Osteocyte (in vitro differentiated cells): ENCODE data around the gene CHAT. TPM values are rescaled to one million over a fixed set of nuclear protein-coding genes. Genes with fewer than 3 reads are reported as not detected.

Experiments
- DNase-seq: peaks from one replicate; pipeline ENCODE4 v3.0.0; 2021; ENCODE audit warnings: mixed read lengths; ENCODE audit not compliant: unreplicated experiment; ENCODE audit errors: extremely low spot score
- H3K27ac Mint-ChIP-seq: one replicate; pipeline ENCODE4 v1.8.0; 2021; ENCODE audit warnings: mild to moderate bottlenecking, mixed read lengths; ENCODE audit not compliant: unreplicated experiment
- H3K27me3 Mint-ChIP-seq: one replicate; pipeline ENCODE4 v1.8.0; 2021; ENCODE audit warnings: mixed read lengths; ENCODE audit not compliant: unreplicated experiment
- H3K36me3 Mint-ChIP-seq: one replicate; pipeline ENCODE4 v1.8.0; 2021; ENCODE audit warnings: mixed read lengths; ENCODE audit not compliant: unreplicated experiment
- H3K4me1 Mint-ChIP-seq: one replicate; pipeline ENCODE4 v1.8.0; 2021; ENCODE audit warnings: mixed read lengths; ENCODE audit not compliant: unreplicated experiment
- H3K4me3 Mint-ChIP-seq: one replicate; pipeline ENCODE4 v1.8.0; 2021; ENCODE audit warnings: mild to moderate bottlenecking, moderate library complexity, mixed read lengths; ENCODE audit not compliant: unreplicated experiment
- H3K9me3 Mint-ChIP-seq: one replicate; pipeline ENCODE4 v1.8.0; 2021; ENCODE audit warnings: mixed read lengths; ENCODE audit not compliant: unreplicated experiment
- total RNA-seq: library from RNA; stranded (reverse); gene quantifications from 2 replicates; pipeline ENCODE4 v1.2.1, GENCODE V29; 2021
- TF ChIP-seq, protein P1 (sequence below): fragments of 200-600 bp; sonication (generic); IDR thresholded peaks from 2 replicates; pipeline ENCODE4 v1.5.0; 2021; ENCODE audit warnings: antibody characterized with exemption, mild to moderate bottlenecking, moderate library complexity

The CHAT gene
- total RNA-seq, 1 donor from 2014 or later = not detected

DNA sequence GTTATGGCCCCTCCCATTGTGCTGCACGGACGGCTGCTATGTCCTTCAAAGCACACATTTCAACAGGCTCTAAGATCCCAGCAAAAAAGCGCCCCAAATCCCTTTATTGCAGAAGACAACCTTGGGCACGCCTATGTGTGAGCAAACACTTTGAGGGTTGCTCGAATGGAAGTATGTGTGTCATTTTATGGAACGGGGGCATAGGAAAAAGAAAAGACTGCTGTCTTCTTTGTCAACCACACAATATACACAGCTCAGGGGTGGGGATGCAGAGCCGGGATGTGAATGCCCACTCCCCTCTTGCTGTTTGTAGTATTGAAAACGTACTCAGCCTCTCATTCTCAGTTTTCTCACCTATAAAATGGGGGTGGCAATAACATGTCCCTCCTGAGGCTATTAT, 97.6 kb downstream of the CHAT start:
- DNase-seq = no peak
- peaks cover 7% of the 10 kb centered on the region for H3K9me3 Mint-ChIP-seq
- no peak overlapping the region for H3K4me3 Mint-ChIP-seq
- H3K27ac Mint-ChIP-seq = no peak overlapping the region
- H3K4me1 Mint-ChIP-seq = no peaks in the 10 kb centered on the region
- no peaks in the 10 kb centered on the region for H3K36me3 Mint-ChIP-seq
- peaks cover 11% of the 10 kb centered on the region for H3K27me3 Mint-ChIP-seq
- TF ChIP-seq, protein P1, sequence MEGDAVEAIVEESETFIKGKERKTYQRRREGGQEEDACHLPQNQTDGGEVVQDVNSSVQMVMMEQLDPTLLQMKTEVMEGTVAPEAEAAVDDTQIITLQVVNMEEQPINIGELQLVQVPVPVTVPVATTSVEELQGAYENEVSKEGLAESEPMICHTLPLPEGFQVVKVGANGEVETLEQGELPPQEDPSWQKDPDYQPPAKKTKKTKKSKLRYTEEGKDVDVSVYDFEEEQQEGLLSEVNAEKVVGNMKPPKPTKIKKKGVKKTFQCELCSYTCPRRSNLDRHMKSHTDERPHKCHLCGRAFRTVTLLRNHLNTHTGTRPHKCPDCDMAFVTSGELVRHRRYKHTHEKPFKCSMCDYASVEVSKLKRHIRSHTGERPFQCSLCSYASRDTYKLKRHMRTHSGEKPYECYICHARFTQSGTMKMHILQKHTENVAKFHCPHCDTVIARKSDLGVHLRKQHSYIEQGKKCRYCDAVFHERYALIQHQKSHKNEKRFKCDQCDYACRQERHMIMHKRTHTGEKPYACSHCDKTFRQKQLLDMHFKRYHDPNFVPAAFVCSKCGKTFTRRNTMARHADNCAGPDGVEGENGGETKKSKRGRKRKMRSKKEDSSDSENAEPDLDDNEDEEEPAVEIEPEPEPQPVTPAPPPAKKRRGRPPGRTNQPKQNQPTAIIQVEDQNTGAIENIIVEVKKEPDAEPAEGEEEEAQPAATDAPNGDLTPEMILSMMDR = no peak

DNA sequence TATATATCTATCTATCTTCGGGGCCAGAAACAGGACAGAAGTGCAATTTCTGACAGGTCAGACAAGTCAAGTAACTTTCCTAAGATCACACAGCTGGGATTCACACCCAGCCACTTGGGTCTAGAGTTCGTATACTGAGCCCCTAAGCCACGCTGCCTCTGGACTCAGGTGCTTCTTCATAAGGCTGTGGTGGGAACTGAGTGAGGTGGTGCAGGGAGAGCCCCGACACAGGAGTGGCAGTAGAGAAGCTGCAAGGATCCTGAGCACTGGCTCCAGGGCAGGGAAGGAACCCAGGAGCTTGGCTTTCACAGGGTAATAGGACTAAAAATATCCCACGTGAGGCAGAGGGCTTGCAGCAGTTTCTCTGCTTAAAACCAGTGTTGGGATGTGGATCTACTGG, 99.4 kb downstream of the CHAT start:
- peak; percentile 66 for DNase-seq
- Mint-ChIP-seq H3K9me3 (peaks cover 7% of the 10 kb centered on the region), H3K4me1 (no peaks in the 10 kb centered on the region), H3K36me3 (no peaks in the 10 kb centered on the region), H3K27ac (no peak overlapping the region), H3K4me3 (no peak overlapping the region), H3K27me3 (peaks cover 16% of the 10 kb centered on the region)
- TF ChIP-seq, protein P1 = no peak

Other genes starting within 250 kb of the CHAT start
- gene DRGX, start 217.9 kb upstream of the CHAT start, total RNA-seq = not detected in 2 replicates
- gene ERCC6, start 74.9 kb upstream of the CHAT start, total RNA-seq = 184 and 187 TPM in 2 replicates
- 0.32 and 0.34 TPM in 2 replicates for gene SLC18A3, start 3.7 kb upstream of the CHAT start, total RNA-seq
- gene C10orf53, start 65.6 kb downstream of the CHAT start, total RNA-seq = not detected in 2 replicates
- 0.86 and 1.7 TPM in 2 replicates for gene OGDHL, start 148.3 kb downstream of the CHAT start, total RNA-seq